K562 (cell line): ENCODE measurements around the gene PRDM11.

Experiments
- RCOR1 ChIP-seq, 2 experiments: IDR thresholded peaks; 2 replicates each; pipeline ENCODE4 v1.6.1; 2012; ENCODE audit warnings: low read depth in 2 of 2, low read length in 2 of 2, borderline replicate concordance in 1 of 2, improper control_type of control experiment in 1 of 2
- SOX6 ChIP-seq: fragments of 450-650 bp; IDR thresholded peaks from 2 replicates; pipeline ENCODE4 v1.6.1; 2014; ENCODE audit warnings: mild to moderate bottlenecking
- TF ChIP-seq, protein P1 (sequence below), 3 experiments: IDR thresholded peaks in 2 of 3; conservative IDR thresholded peaks in 1 of 3; 2 replicates each; pipeline ENCODE4 v1.5.1; 2011 to 2012; ENCODE audit warnings: low read length in 3 of 3, mild to moderate bottlenecking in 3 of 3, control low read depth in 2 of 3, improper control_type of control experiment in 1 of 3, inconsistent platforms in 1 of 3, low read depth in 1 of 3, mixed read lengths in 1 of 3, moderate library complexity in 1 of 3; ENCODE audit not compliant: insufficient read depth in 2 of 3
- TF ChIP-seq, protein P2 (sequence below): fragments of 250-450 bp; sonication (Bioruptor Pico); IDR thresholded peaks from 2 replicates; pipeline ENCODE4 v1.4.0; 2020; ENCODE audit warnings: mild to moderate bottlenecking, moderate library complexity

DNA sequence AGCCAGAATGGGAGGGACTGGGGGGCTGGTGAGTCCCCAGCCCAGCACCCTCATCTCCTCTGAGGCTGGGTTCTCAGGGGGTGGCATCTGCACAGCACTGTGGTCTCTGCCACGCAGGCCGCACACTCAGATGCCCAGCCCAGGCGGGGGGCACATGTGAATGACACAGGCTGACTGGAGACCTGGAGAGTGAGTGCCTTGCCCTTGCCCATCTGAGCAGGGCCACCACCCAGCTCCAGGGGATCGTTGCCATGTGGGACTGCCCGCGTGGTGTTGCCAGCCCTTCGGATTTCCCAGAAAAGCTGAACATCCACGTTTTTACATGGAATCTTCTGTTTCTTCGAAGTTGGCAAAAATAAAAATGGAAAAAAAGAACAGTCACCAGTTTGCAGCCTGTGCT is 18.9 kb downstream of the PRDM11 start:
- no peak for TF ChIP-seq RCOR1 (IDR thresholded peaks at IDR 0.05; ENCODE audit: borderline replicate concordance in 1 of 2, low read depth in 2 of 2, low read length in 2 of 2)
- TF ChIP-seq, protein P1, sequence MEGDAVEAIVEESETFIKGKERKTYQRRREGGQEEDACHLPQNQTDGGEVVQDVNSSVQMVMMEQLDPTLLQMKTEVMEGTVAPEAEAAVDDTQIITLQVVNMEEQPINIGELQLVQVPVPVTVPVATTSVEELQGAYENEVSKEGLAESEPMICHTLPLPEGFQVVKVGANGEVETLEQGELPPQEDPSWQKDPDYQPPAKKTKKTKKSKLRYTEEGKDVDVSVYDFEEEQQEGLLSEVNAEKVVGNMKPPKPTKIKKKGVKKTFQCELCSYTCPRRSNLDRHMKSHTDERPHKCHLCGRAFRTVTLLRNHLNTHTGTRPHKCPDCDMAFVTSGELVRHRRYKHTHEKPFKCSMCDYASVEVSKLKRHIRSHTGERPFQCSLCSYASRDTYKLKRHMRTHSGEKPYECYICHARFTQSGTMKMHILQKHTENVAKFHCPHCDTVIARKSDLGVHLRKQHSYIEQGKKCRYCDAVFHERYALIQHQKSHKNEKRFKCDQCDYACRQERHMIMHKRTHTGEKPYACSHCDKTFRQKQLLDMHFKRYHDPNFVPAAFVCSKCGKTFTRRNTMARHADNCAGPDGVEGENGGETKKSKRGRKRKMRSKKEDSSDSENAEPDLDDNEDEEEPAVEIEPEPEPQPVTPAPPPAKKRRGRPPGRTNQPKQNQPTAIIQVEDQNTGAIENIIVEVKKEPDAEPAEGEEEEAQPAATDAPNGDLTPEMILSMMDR (IDR thresholded peaks at IDR 0.05 in 2 of 3, conservative IDR thresholded peaks at IDR 0.05 in 1 of 3; ENCODE audit: insufficient read depth in 2 of 3, low read depth in 1 of 3, low read length in 3 of 3), result no peak
- no peak for TF ChIP-seq SOX6
- TF ChIP-seq, protein P2, sequence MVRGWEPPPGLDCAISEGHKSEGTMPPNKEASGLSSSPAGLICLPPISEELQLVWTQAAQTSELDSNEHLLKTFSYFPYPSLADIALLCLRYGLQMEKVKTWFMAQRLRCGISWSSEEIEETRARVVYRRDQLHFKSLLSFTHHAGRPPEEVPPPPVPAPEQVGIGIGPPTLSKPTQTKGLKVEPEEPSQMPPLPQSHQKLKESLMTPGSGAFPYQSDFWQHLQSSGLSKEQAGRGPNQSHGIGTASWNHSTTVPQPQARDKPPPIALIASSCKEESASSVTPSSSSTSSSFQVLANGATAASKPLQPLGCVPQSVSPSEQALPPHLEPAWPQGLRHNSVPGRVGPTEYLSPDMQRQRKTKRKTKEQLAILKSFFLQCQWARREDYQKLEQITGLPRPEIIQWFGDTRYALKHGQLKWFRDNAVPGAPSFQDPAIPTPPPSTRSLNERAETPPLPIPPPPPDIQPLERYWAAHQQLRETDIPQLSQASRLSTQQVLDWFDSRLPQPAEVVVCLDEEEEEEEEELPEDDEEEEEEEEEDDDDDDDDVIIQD (CRISPR knock-in tag), result no peak
